ENCODE results near the gene GPX4. TPM values are rescaled to one million over a fixed set of nuclear protein-coding genes. Genes with fewer than 3 reads are reported as not detected.

The GPX4 gene
- polyA plus RNA-seq (ENCODE audit: insufficient read length in 4 of 4), result 100 to 1,000 TPM; 240 to 321 (median 259) TPM

- DNase-seq (ENCODE audit: low read depth in 4 of 4, low spot score in 2 of 4), result peak; percentile 93 to 99 (median 98)
Observed at GRCh38 chr19:1103708-1104310, at the start of gene GPX4. Gene GPX4, plus strand, starts transcription at chr19:1103994. Its CDS starts 50 bp downstream, at chr19:1104044.

GRCh38 chr19:1054102-1055027 is 49.4 kb upstream of the GPX4 start:
- no peak for DNase-seq (ENCODE audit: low read depth in 4 of 4, low spot score in 2 of 4)

GRCh38 chr19:1055028-1055425 is 48.8 kb upstream of the GPX4 start:
- DNase-seq (ENCODE audit: low read depth in 4 of 4, low spot score in 2 of 4), result no peak

- no peak for DNase-seq (ENCODE audit: low read depth in 4 of 4, low spot score in 2 of 4)
Observed at GRCh38 chr19:1055886-1056620, 47.7 kb upstream of the GPX4 start.

GRCh38 chr19:1057176-1057855 is 46.5 kb upstream of the GPX4 start:
- DNase-seq (ENCODE audit: low read depth in 4 of 4, low spot score in 2 of 4), result peak in 1 of 4 donors; percentile 25

- no peak for DNase-seq (ENCODE audit: low read depth in 4 of 4, low spot score in 2 of 4)
Observed at GRCh38 chr19:1058112-1058511, 45.7 kb upstream of the GPX4 start.

GRCh38 chr19:1060689-1061088 is 43.1 kb upstream of the GPX4 start:
- no peak for DNase-seq (ENCODE audit: low read depth in 4 of 4, low spot score in 2 of 4)

- no peak for DNase-seq (ENCODE audit: low read depth in 4 of 4, low spot score in 2 of 4)
Observed at GRCh38 chr19:1061987-1062386, 41.8 kb upstream of the GPX4 start.

GRCh38 chr19:1062387-1063029 is 41.3 kb upstream of the GPX4 start:
- no peak for DNase-seq (ENCODE audit: low read depth in 4 of 4, low spot score in 2 of 4)

GRCh38 chr19:1063030-1063908 is 40.5 kb upstream of the GPX4 start:
- no peak for DNase-seq (ENCODE audit: low read depth in 4 of 4, low spot score in 2 of 4)

GRCh38 chr19:1063909-1064660 is 39.7 kb upstream of the GPX4 start:
- DNase-seq (ENCODE audit: low read depth in 4 of 4, low spot score in 2 of 4), result no peak

- DNase-seq (ENCODE audit: low read depth in 4 of 4, low spot score in 2 of 4), result peak in 1 of 4 donors; percentile 51
Observed at GRCh38 chr19:1064661-1065605, 38.9 kb upstream of the GPX4 start.

GRCh38 chr19:1065606-1066109 is 38.1 kb upstream of the GPX4 start:
- DNase-seq (ENCODE audit: low read depth in 4 of 4, low spot score in 2 of 4), result no peak

GRCh38 chr19:1066251-1066747 is 37.5 kb upstream of the GPX4 start:
- DNase-seq (ENCODE audit: low read depth in 4 of 4, low spot score in 2 of 4), result no peak

GRCh38 chr19:1066748-1067340 is 37.0 kb upstream of the GPX4 start, which contains the start of gene ARHGAP45:
Gene ARHGAP45, plus strand, starts transcription at chr19:1067167. Its CDS starts 239 bp downstream, at chr19:1067406.
- DNase-seq (ENCODE audit: low read depth in 4 of 4, low spot score in 2 of 4), result no peak

- no peak for DNase-seq (ENCODE audit: low read depth in 4 of 4, low spot score in 2 of 4)
Observed at GRCh38 chr19:1067341-1067957, 36.3 kb upstream of the GPX4 start.
